Astrocyte of the cerebellum (primary cell): ENCODE data around the gene PRICKLE1.
A peak's percentile ranks its signal among the peaks of the same experiment; 100 is the strongest.

Source experiments
- DNase-seq: peaks from one replicate; pipeline ENCODE4 v3.0.0-alpha.2; 2011; ENCODE audit warnings: low read depth
- H3K4me3 ChIP-seq: 2 replicates; pipeline ENCODE4 v1.5.1; 2011; ENCODE audit warnings: mild to moderate bottlenecking, low read depth, low read length, moderate library complexity
- in situ Hi-C: cut with HindIII; loops from 2 replicates; pipeline ENCODE4 v1.10.0; 2017; ENCODE audit warnings: low sequenced_read_pairs
- TF ChIP-seq, protein P1 (sequence below): IDR thresholded peaks from 2 replicates; pipeline ENCODE4 v1.5.1; 2012; ENCODE audit warnings: low read length, low read depth, moderate library complexity, mild to moderate bottlenecking; ENCODE audit errors: missing control alignments

PRICKLE1 gene

GRCh38 chr12:42469355-42470175 is 120.0 kb downstream of the PRICKLE1 start:
- TF ChIP-seq, protein P1, sequence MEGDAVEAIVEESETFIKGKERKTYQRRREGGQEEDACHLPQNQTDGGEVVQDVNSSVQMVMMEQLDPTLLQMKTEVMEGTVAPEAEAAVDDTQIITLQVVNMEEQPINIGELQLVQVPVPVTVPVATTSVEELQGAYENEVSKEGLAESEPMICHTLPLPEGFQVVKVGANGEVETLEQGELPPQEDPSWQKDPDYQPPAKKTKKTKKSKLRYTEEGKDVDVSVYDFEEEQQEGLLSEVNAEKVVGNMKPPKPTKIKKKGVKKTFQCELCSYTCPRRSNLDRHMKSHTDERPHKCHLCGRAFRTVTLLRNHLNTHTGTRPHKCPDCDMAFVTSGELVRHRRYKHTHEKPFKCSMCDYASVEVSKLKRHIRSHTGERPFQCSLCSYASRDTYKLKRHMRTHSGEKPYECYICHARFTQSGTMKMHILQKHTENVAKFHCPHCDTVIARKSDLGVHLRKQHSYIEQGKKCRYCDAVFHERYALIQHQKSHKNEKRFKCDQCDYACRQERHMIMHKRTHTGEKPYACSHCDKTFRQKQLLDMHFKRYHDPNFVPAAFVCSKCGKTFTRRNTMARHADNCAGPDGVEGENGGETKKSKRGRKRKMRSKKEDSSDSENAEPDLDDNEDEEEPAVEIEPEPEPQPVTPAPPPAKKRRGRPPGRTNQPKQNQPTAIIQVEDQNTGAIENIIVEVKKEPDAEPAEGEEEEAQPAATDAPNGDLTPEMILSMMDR, result no peak
- DNase-seq, result no peak
- in situ Hi-C loops, result no loop called here
- H3K4me3 ChIP-seq, result no peak overlapping the region

DNA sequence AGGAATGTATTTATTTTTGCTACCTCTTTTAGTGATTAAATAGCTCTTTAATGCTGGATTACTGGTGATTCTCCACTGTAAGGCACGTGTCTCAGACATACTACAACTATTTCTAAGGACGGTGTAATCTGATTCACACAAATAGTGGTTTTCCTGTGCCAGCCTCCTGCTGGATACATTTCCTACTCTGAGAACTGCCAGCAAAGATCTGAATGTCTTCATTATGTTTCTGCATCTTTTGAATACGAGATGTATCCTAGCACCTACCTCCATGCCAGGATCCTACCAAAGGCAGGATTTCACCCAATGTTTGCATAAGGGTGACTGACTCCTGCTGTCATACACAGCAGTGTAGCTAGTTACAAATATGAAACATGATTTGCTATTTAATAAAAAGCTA is 120.6 kb downstream of the PRICKLE1 start:
- DNase-seq, result no peak
- in situ Hi-C loops, result no loop called here
- TF ChIP-seq, protein P1, result no peak
- no peak overlapping the region for H3K4me3 ChIP-seq

DNA sequence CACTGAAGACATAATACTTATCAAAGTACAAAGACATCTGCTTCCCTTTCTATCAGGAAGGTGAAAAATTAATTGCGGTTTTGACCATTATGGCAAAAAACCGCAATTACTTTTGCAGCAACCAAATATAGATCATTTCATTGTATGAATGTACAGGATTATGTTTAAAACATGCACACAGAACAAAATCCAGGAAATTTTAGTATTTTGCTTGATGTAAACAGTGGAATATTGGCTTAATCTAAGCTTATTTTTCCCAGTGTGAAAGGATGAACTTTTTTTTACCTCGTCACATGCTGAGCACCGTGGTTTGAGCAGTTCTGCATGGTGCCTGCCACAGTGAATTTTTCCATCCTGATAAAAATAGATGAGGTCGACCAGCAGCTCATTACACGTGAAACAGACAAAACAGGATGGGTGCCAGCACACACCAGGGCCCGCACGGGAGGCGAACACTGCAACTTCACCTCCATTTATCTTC is 121.2 kb downstream of the PRICKLE1 start:
- peak; percentile 80 for DNase-seq
- H3K4me3 ChIP-seq, result no peak overlapping the region
- in situ Hi-C loops, result no loop called here
- TF ChIP-seq, protein P1, result no peak

DNA sequence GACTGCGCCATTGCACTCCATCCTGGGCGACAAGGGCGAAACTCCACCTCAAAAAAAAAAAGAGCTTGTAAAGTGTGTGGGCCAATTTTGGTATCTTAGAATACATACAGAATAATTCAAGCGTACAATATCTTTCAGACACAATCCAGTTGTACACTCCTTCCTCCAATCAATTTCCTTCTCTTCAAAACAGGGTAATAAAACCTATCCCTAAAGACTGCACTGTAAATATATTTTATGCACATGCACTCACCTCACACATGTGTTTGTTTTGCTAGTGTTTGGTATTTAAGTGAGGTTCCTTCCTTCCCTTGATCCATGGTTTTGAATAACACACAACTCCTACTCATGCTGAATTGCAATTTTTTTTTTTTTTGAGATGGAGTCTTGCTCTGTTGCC is 125.9 kb downstream of the PRICKLE1 start:
- in situ Hi-C loops, result no loop called here
- no peak for DNase-seq
- TF ChIP-seq, protein P1, result no peak
- H3K4me3 ChIP-seq, result no peak overlapping the region

DNA sequence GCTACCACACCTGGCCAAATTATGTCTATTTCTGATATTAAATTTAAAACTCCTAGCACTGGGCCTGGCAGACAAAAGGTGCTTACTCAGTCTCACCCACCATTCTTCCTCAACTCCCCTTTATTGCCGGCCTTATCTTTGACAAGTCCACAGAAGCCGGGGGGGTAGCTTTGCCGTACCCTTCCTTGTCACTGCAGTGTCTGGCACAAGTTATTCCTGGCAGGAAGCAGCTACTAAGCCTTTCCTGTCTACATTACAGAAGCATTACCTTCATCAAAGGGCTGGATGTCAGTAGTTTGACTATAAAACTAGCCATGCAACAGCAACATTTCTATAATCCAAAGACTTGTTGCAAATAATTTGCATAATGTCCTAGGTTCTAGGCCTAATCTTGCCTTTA is 127.1 kb downstream of the PRICKLE1 start:
- TF ChIP-seq, protein P1, result no peak
- H3K4me3 ChIP-seq, result no peak overlapping the region
- no peak for DNase-seq
- in situ Hi-C loops, result no loop called here

DNA sequence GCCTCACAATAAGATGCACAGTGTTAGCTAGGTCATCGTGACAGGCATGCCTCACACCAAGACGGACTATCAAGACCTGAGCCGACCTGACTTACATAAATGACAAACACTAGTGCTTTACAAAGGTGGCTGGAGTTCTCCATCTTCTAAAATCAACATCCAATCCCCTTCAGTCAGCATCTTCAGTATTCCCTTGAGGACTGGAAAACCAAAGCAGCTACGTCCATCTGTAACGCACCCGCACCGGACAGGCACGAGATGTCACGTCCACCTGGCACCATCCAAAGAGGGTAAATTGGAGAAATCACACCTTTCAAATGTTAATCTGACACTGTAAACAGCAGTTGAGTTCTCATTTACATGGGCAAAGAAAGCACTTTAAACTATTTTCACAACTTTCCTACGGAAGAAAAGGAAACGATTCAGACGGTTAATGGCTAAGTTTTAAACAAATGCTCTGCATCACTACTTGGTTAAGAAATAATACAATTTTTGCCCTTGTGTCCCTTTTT is 130.2 kb downstream of the PRICKLE1 start:
- in situ Hi-C loops, result no loop called here
- TF ChIP-seq, protein P1, result no peak
- DNase-seq, result no peak
- no peak overlapping the region for H3K4me3 ChIP-seq
